Activated CD4-positive, alpha-beta T cell treated with anti-CD3 and anti-CD28 coated beads, Interleukin-2, amount 50 U/mL, for 48 hours (primary cell): ENCODE measurements around the gene SDR42E1.

Experiments used
- DNase-seq, 2 experiments: peaks; one replicate each; pipeline ENCODE4 v3.0.0-alpha.2; 2020

SDR42E1 gene

GRCh38 chr16:82011199-82011641, at the start of gene SDR42E1:
TSS of gene SDR42E1 (minus strand) at chr16:82011470. CDS start at chr16:82000858, 10,612 bp downstream.
- DNase-seq = peak; percentile 37 to 46

- no peak for DNase-seq
These were observed 48.7 kb upstream of the SDR42E1 start for GRCh38 chr16:82059983-82060421.

- no peak for DNase-seq
These were observed 48.1 kb upstream of the SDR42E1 start for GRCh38 chr16:82059161-82059982.

- DNase-seq = no peak
These were observed 45.3 kb upstream of the SDR42E1 start for GRCh38 chr16:82056550-82056896.

GRCh38 chr16:82055728-82056549, 44.7 kb upstream of the SDR42E1 start:
- no peak for DNase-seq

- DNase-seq = no peak
These were observed 43.8 kb upstream of the SDR42E1 start for GRCh38 chr16:82055117-82055516.

GRCh38 chr16:82051656-82052055, 40.4 kb upstream of the SDR42E1 start:
- DNase-seq = no peak

GRCh38 chr16:82050909-82051357, 39.7 kb upstream of the SDR42E1 start:
- DNase-seq = no peak

GRCh38 chr16:82050506-82050905, 39.2 kb upstream of the SDR42E1 start:
- DNase-seq = no peak

GRCh38 chr16:82049484-82049883, 38.2 kb upstream of the SDR42E1 start:
- no peak for DNase-seq

GRCh38 chr16:82047787-82048186, 36.5 kb upstream of the SDR42E1 start:
- DNase-seq = no peak

- no peak for DNase-seq
These were observed 36.1 kb upstream of the SDR42E1 start for GRCh38 chr16:82047374-82047773.

- no peak for DNase-seq
These were observed 35.7 kb upstream of the SDR42E1 start for GRCh38 chr16:82046941-82047340.

GRCh38 chr16:82046541-82046940, 35.3 kb upstream of the SDR42E1 start:
- no peak for DNase-seq

- no peak for DNase-seq
These were observed 34.2 kb upstream of the SDR42E1 start for GRCh38 chr16:82045465-82045864.

GRCh38 chr16:82044585-82044911, 33.3 kb upstream of the SDR42E1 start:
- DNase-seq = no peak

- DNase-seq = no peak
These were observed 32.7 kb upstream of the SDR42E1 start for GRCh38 chr16:82043680-82044584.

- DNase-seq = no peak
These were observed 31.6 kb upstream of the SDR42E1 start for GRCh38 chr16:82042846-82043245.

- no peak for DNase-seq
These were observed 30.9 kb upstream of the SDR42E1 start for GRCh38 chr16:82042144-82042543.

- no peak for DNase-seq
These were observed 30.3 kb upstream of the SDR42E1 start for GRCh38 chr16:82041542-82041941.

GRCh38 chr16:82040296-82040695, 29.0 kb upstream of the SDR42E1 start:
- no peak for DNase-seq

GRCh38 chr16:82037666-82038065, 26.4 kb upstream of the SDR42E1 start:
- no peak for DNase-seq

GRCh38 chr16:82037251-82037650, 26.0 kb upstream of the SDR42E1 start:
- DNase-seq = no peak
